Breast epithelium (tissue), 4 donors: ENCODE measurements around the gene EXO1. TPM values are rescaled to one million over a fixed set of nuclear protein-coding genes. Genes with fewer than 3 reads are reported as not detected.
"Not testable (repeated sequence)": the region's sequence is repeated elsewhere in the genome, so short reads cannot be mapped to it uniquely, and the experiment has no call there.

Source experiments
- DNase-seq, 2 donors: peaks; one replicate each; pipeline ENCODE4 v3.0.0-alpha.2; 2019; ENCODE audit warnings: low spot score in 2 of 2
- H3K27ac ChIP-seq, 2 donors: fragments of 200-600 bp; sonication (generic) in 1 of 2; one replicate each; pipeline ENCODE4 v1.5.1; 2016 to 2019; ENCODE audit warnings: mild to moderate bottlenecking in 1 of 2
- H3K27me3 ChIP-seq, 2 donors: fragments of 200-600 bp; sonication (generic) in 1 of 2; one replicate each; pipeline versions ENCODE4 v1.5.1 to v1.6.0; 2017 to 2019; ENCODE audit warnings: control low read depth in 1 of 2, mild to moderate bottlenecking in 1 of 2
- H3K36me3 ChIP-seq: fragments of 200-600 bp; one replicate; pipeline ENCODE4 v1.5.1; 2019
- H3K4me1 ChIP-seq, 2 donors: fragments of 200-600 bp; sonication (generic); one replicate each; pipeline ENCODE4 v1.5.1; 2016 to 2019; ENCODE audit warnings: control low read depth in 1 of 2
- H3K4me3 ChIP-seq, 3 donors: fragments of 200-600 bp; sonication (generic); 1 replicate in 2 of 3; 2 replicates in 1 of 3; pipeline ENCODE4 v1.5.1; 2016 to 2019; ENCODE audit warnings: mild to moderate bottlenecking in 3 of 3, moderate library complexity in 2 of 3
- H3K9me3 ChIP-seq, 2 donors: fragments of 200-600 bp; sonication (generic) in 1 of 2; one replicate each; pipeline ENCODE4 v1.5.1; 2016 to 2019; ENCODE audit warnings: control low read depth in 1 of 2
- POLR2A ChIP-seq: fragments of 450-650 bp; IDR thresholded peaks from one replicate; pipeline ENCODE4 v1.6.1; 2016; ENCODE audit warnings: antibody characterized with exemption, mild to moderate bottlenecking, moderate library complexity
- POLR2AphosphoS5 ChIP-seq, 3 donors: sonication (generic); formaldehyde crosslinking; IDR thresholded peaks; one replicate each; pipeline ENCODE4 v1.6.1; 2017; ENCODE audit warnings: antibody characterized with exemption in 3 of 3
- intact Hi-C: fragments of 100-400 bp; cut with DNase I; formaldehyde crosslinking; loops from one replicate; pipeline ENCODE4 v1.15.1; 2023; ENCODE audit warnings: low total_unique reads
- total RNA-seq, 3 donors: library from RNA; depleted of rRNA; stranded (reverse); fragments of >200 nt; gene quantifications; one replicate each; pipeline ENCODE4 v1.1.0, GENCODE V29; 2016
- TF ChIP-seq, protein P1 (sequence below), 3 donors: fragments of 450-650 bp; IDR thresholded peaks; one replicate each; pipeline ENCODE4 v1.5.1; 2016 to 2017; ENCODE audit warnings: antibody characterized with exemption in 3 of 3, mild to moderate bottlenecking in 3 of 3, moderate library complexity in 3 of 3

EXO1 gene
- total RNA-seq, 3 donors from 2014 or later = 0.16 TPM; not detected in 2

DNA sequence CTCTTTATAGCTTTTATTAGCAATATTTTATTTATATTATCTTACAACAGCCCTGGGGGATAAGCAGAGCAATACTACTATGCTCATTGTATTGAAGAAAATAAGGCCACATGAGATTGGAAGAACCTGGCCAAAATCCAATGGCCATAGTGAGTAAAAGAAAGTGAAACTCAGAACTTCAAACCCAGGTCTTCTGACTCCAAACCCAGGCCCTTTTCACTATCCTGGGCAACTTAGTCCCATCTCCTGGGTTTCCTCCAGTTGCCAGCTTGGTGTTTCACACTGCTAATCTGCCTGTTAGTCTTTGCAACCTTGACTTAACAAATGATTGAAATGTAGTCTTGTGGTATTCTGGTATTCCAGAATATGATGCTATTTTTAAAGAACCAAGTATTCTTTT is 22.4 kb upstream of the EXO1 start:
- DNase-seq = no peak
- H3K9me3 ChIP-seq = no peaks in the 10 kb centered on the region
- H3K36me3 ChIP-seq = no peaks in the 10 kb centered on the region
- no peak overlapping the region for H3K27ac ChIP-seq
- H3K4me3 ChIP-seq = no peak overlapping the region
- no peaks in the 10 kb centered on the region for H3K4me1 ChIP-seq
- H3K27me3 ChIP-seq = no peaks in the 10 kb centered on the region
- intact Hi-C loops = loop anchor here (10.0 kb wide), 1 partner anchor 989 kb away; no protein-coding TSS in a partner anchor
- no peak for TF ChIP-seq POLR2AphosphoS5 (IDR thresholded peaks at IDR 0.05)
- no peak for TF ChIP-seq POLR2A
- TF ChIP-seq, protein P1, sequence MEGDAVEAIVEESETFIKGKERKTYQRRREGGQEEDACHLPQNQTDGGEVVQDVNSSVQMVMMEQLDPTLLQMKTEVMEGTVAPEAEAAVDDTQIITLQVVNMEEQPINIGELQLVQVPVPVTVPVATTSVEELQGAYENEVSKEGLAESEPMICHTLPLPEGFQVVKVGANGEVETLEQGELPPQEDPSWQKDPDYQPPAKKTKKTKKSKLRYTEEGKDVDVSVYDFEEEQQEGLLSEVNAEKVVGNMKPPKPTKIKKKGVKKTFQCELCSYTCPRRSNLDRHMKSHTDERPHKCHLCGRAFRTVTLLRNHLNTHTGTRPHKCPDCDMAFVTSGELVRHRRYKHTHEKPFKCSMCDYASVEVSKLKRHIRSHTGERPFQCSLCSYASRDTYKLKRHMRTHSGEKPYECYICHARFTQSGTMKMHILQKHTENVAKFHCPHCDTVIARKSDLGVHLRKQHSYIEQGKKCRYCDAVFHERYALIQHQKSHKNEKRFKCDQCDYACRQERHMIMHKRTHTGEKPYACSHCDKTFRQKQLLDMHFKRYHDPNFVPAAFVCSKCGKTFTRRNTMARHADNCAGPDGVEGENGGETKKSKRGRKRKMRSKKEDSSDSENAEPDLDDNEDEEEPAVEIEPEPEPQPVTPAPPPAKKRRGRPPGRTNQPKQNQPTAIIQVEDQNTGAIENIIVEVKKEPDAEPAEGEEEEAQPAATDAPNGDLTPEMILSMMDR (IDR thresholded peaks at IDR 0.05) = no peak

DNA sequence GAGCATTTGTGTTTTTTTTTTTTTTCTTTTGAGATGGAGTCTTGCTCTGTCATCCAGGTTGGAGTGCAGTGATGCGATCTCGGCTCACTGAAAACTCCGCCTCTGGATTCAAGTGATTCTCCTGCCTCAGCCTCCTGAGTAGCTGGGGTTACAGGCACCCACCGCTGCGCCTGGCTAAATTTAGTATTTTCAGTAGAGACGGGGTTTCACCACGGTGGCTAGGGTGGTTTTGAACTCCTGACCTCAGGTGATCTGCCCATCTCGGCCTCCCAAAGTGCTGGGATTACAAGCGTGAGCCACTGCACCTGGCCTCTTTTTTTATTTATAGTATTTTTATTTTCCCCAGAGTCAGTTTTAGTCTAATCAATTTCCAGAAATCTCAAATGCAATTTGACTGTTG is 21.4 kb upstream of the EXO1 start:
- H3K36me3 ChIP-seq, H3K27me3 ChIP-seq, H3K4me1 ChIP-seq, H3K4me3 ChIP-seq, DNase-seq, H3K9me3 ChIP-seq, H3K27ac ChIP-seq: not testable (repeated sequence)
- intact Hi-C loops = loop anchor here (10.0 kb wide), 1 partner anchor 988 kb away; no protein-coding TSS in a partner anchor

DNA sequence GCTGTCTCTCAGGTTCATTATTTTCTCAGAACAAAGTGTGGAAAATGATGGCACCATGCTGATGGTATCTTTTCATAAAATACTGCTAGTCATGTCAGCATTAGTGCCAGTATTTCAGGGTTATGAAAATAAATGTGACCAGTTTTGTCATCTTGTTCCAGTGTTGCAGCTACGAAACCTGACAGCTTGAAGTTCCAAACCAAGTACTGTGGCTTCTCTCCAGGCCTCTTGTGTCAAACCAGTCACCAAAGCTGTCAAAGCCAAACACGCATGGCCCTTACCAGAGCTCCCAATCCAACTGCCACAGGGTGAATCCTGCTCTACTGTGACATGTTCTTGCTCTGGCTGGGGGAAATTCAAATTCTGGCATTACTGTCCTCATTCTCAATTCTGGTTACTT is 20.7 kb upstream of the EXO1 start:
- intact Hi-C loops = loop anchor here (10.0 kb wide), 1 partner anchor 988 kb away; no protein-coding TSS in a partner anchor
- Histone ChIP-seq H3K36me3 (no peaks in the 10 kb centered on the region), H3K27ac (no peak overlapping the region), H3K27me3 (no peaks in the 10 kb centered on the region), H3K4me1 (no peaks in the 10 kb centered on the region), H3K4me3 (no peak overlapping the region), H3K9me3 (no peaks in the 10 kb centered on the region)
- no peak for DNase-seq
- TF ChIP-seq, protein P1 (IDR thresholded peaks at IDR 0.05) = no peak
- no peak for TF ChIP-seq POLR2A
- TF ChIP-seq POLR2AphosphoS5 (IDR thresholded peaks at IDR 0.05) = no peak

DNA sequence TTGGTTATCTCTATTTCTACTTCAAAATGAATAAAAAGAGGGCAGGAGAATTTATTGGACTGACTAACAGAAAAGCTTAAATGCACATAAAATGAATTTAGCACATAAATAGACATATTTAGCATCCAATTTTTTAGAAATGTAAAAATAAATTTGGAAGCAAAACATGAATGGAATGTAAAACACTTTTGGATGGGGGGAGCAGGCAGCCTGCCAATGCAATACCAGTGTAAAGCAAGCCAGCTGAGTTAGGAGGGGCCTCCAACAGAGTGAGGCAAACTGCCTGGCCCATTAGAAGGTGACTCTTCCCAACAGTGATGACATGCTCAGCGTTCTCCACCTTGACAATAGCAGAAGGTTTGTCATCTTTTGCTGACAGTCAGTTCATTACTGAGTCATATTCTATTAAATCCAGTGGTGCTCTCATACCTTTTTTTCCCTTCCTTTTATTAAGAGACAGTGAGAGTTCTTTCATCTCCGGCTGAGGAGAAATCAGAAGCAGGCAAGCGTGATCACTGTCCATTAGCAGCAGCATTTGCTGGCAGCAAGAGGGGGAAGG is 19.5 kb upstream of the EXO1 start:
- DNase-seq = no peak
- H3K27ac ChIP-seq = no peak overlapping the region
- intact Hi-C loops = loop anchor here (10.0 kb wide), 1 partner anchor 986 kb away; no protein-coding TSS in a partner anchor

DNA sequence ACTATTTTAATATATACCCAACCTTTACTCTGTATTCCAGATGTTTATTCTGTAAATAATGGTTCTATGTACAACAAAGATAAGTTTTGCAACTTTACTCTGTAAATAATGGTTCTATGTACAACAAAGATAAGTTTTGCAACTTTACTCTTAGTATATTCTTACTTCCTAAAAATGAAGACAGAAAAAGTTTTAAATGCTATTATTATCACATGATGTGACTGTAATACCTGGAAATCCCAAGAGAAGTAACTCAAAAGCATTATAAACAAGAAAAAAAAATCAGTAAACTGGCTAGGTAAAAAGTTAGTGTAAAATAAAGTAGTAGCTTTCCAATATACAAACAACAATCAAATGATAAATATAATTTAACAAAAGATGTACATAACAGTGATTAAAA is 18.5 kb upstream of the EXO1 start:
- Histone ChIP-seq H3K4me1 (no peaks in the 10 kb centered on the region), H3K36me3 (no peaks in the 10 kb centered on the region), H3K27me3 (no peaks in the 10 kb centered on the region), H3K9me3 (no peaks in the 10 kb centered on the region), H3K4me3 (no peak overlapping the region), H3K27ac (no peak overlapping the region)
- intact Hi-C loops = loop anchor here (10.0 kb wide), 1 partner anchor 985 kb away; no protein-coding TSS in a partner anchor
- no peak for DNase-seq
- TF ChIP-seq, protein P1 (IDR thresholded peaks at IDR 0.05) = no peak
- TF ChIP-seq POLR2A = no peak

More for the DNA sequence above, 19.5 kb upstream of the EXO1 start:
- no peaks in the 10 kb centered on the region for H3K36me3 ChIP-seq
- no peaks in the 10 kb centered on the region for H3K9me3 ChIP-seq
- no peaks in the 10 kb centered on the region for H3K27me3 ChIP-seq
- H3K4me3 ChIP-seq = no peak overlapping the region
- TF ChIP-seq, protein P1 (IDR thresholded peaks at IDR 0.05) = no peak
- TF ChIP-seq POLR2AphosphoS5 (IDR thresholded peaks at IDR 0.05) = no peak
- no peak for TF ChIP-seq POLR2A
- H3K4me1 ChIP-seq = no peaks in the 10 kb centered on the region
